22Rv1 (cell line): ENCODE results near the gene CNTNAP2.
"Not testable (repeated sequence)": the region's sequence is repeated elsewhere in the genome, so short reads cannot be mapped to it uniquely, and the experiment has no call there.

Source experiments
- H3K27ac ChIP-seq: fragments of 450-650 bp; 2 replicates; pipeline ENCODE4 v1.5.1; 2017
- ZFX ChIP-seq: fragments of 450-650 bp; IDR thresholded peaks from 2 replicates; pipeline ENCODE4 v1.6.1; 2017; ENCODE audit warnings: antibody characterized with exemption, borderline replicate concordance
- TF ChIP-seq, protein P1 (sequence below): fragments of 450-650 bp; IDR thresholded peaks from 2 replicates; pipeline ENCODE4 v1.5.1; 2017; ENCODE audit warnings: mild to moderate bottlenecking

Gene CNTNAP2

DNA sequence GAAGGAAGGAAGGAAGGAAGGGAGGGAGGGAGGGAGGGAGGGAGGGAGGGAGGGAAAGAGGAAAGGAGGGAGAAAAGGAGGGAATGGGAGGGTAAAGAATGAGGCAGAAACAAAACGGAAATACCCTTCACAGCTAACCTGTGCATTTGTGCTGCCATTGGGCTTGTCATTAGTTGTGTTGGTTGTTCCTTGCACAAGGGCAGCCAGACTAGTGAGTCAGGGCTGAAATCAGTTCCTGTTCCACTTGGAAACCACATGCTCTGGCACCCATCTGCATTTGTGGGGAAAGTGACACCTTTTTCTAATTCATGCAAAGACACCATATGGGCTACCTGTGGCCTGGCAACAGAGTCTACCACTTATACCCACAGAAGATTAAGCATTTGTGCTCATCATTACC, 1469.9 kb downstream of the CNTNAP2 start:
- no peak overlapping the region for H3K27ac ChIP-seq
- TF ChIP-seq ZFX, result no peak
- TF ChIP-seq, protein P1, sequence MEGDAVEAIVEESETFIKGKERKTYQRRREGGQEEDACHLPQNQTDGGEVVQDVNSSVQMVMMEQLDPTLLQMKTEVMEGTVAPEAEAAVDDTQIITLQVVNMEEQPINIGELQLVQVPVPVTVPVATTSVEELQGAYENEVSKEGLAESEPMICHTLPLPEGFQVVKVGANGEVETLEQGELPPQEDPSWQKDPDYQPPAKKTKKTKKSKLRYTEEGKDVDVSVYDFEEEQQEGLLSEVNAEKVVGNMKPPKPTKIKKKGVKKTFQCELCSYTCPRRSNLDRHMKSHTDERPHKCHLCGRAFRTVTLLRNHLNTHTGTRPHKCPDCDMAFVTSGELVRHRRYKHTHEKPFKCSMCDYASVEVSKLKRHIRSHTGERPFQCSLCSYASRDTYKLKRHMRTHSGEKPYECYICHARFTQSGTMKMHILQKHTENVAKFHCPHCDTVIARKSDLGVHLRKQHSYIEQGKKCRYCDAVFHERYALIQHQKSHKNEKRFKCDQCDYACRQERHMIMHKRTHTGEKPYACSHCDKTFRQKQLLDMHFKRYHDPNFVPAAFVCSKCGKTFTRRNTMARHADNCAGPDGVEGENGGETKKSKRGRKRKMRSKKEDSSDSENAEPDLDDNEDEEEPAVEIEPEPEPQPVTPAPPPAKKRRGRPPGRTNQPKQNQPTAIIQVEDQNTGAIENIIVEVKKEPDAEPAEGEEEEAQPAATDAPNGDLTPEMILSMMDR, result no peak

DNA sequence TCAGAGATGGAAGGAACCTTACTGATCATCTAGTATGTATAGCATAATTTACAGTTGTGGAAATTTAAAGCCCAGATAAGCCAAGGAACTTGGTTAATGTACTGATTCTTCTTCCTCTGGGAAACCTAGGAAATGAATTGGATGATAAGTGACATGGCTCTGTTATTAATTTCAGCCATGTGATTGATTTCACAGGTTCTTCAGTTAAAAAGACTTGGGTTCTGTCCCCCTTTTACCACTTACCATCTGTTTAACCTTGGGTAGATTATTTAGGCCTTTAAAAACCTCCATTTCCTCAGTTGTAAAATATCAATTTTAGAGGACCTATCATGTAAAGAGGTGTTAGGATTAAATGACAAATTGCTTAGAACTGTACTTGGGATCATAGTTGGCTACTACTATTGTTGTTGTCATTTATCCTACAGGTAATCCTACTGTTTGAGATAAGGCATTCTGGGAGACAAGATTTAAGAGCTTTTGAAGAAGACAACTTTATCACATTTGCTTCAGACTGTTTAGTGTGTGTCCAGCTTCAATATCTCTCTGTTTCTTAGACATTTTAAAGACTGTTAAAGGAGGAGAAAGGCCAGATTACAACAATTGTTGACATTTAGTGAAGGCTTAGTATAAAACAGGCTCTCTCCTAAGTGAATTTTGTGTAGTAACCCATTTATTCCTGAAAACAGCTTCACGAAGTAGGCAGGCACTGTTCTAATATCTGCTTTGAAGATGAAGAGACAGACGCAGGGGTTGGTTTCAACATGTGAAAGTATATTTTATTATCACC, 1476.9 kb downstream of the CNTNAP2 start:
- no peak for TF ChIP-seq ZFX
- H3K27ac ChIP-seq, result no peak overlapping the region

GRCh38 chr7:147595042-147595441, 1478.4 kb downstream of the CNTNAP2 start:
- TF ChIP-seq, protein P1, result no peak
- TF ChIP-seq ZFX, result no peak
- H3K27ac ChIP-seq, result no peak overlapping the region

GRCh38 chr7:147598687-147599086, 1482.1 kb downstream of the CNTNAP2 start:
- H3K27ac ChIP-seq, result not testable (repeated sequence)
- TF ChIP-seq, protein P1, result peak; percentile 38; the same call in 1 of the 2 replicates

- TF ChIP-seq, protein P1, result no peak
- no peak for TF ChIP-seq ZFX
- no peak overlapping the region for H3K27ac ChIP-seq
Observed at GRCh38 chr7:147605323-147605722, 1488.7 kb downstream of the CNTNAP2 start.

DNA sequence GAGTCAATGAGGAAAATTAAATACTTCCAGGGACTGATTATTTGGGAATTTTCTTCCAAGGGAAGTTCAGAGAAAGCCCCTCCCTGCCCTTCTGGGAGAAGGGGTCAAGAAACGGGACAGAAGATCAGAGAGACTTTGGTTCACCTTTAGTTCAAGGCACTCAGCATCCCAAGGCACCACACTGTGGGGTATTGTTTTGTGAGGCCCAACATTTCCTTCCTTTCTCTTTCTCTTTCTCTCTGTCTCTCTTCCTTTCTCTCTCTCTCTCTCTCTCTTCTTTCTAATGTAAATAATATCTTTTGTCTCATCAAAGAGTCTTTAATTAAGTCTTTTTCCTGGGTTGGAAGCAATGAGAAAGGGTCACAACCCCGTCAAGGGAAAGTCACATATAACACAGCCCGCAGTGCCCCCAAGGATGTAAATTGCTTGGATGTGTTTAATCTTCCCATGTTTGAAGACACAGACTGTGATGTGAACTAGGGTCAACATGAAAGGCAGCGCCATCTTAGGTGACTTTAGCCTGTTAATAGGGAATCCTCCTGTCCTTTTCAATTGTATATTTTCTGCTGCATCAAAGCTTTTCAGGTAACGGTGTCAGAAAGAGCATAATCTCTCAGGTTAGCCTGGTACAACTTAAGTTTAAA, 1490.7 kb downstream of the CNTNAP2 start:
- H3K27ac ChIP-seq, result no peak overlapping the region
- no peak for TF ChIP-seq ZFX
- TF ChIP-seq, protein P1, result no peak

DNA sequence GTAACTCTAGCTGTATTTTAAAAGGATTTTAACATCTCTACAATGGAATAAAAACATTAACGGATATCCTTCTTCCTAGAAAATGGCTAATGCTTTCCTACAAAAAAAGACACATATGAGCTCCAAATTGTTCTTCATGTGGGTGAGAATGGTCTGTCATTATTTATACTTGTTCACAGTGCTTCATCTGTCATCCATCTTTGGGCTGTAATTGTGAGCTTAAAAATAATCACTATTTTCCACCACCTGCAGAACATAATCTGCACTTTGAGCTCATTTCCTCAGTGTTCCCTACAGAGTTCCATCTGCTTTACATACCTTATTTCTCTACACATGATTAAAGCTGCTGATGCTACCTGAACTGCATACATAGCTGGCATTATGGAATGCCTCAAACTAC, 1494.8 kb downstream of the CNTNAP2 start:
- no peak for TF ChIP-seq ZFX
- TF ChIP-seq, protein P1, result no peak
- H3K27ac ChIP-seq, result no peak overlapping the region

- H3K27ac ChIP-seq, result no peak overlapping the region
- TF ChIP-seq ZFX, result no peak
- TF ChIP-seq, protein P1, result no peak
Observed at GRCh38 chr7:147635288-147635687, 1518.7 kb downstream of the CNTNAP2 start.
